Measurements from ENCODE around the gene GPS1. TPM values are rescaled to one million over a fixed set of nuclear protein-coding genes. Genes with fewer than 3 reads are reported as not detected.
A peak's percentile ranks its signal among the peaks of the same experiment; 100 is the strongest.
"Not testable (repeated sequence)": the region's sequence is repeated elsewhere in the genome, so short reads cannot be mapped to it uniquely, and the experiment has no call there.

The GPS1 gene
- total and polyA plus RNA-seq, 3 experiments from 2014 or later: 122 to 151 (median 125) TPM

- no peaks in the 10 kb centered on the region for H3K27me3 ChIP-seq (ENCODE audit: insufficient read depth, low read length, poor library complexity, severe bottlenecking)
- no peaks in the 10 kb centered on the region for H3K9me3 ChIP-seq (ENCODE audit: low read length)
- Mint-ChIP-seq H3K4me3 (peak within 1 kb of the TSS; percentile 82 to 97 (median 88)), H3K27me3 (no peaks in the 10 kb centered on the region), H3K36me3 (peaks cover 0 to 5% (median 0%) of the 10 kb centered on the region in 3 donors), H3K9me3 (no peaks in the 10 kb centered on the region), H3K4me1 (peaks cover 16 to 32% (median 22%) of the 10 kb centered on the region in 3 donors), H3K27ac (peak within 1 kb of the TSS; percentile 69 to 96 (median 85))
- H3K36me3 ChIP-seq (ENCODE audit: insufficient read depth, low read length): no peaks in the 10 kb centered on the region
- POLR2A ChIA-PET: interaction anchor here (0.7 to 1.6 kb wide), 9 partner anchors 14 to 255 kb away, joined by 3 to 15 read pairs (median 6); partner anchors contain the start of genes CENPX, DUS1L, FASN and GPS1
- H3K27ac ChIP-seq (ENCODE audit: low read depth, low read length): peak within 1 kb of the TSS; percentile 59
- DNase-seq: peak; percentile 92 to 96 (median 95)
- H3K4me3 ChIP-seq (ENCODE audit: low read length): peak within 1 kb of the TSS; percentile 65
- H3K4me1 ChIP-seq (ENCODE audit: insufficient read depth, low read length): peaks cover 16% of the 10 kb centered on the region
- CTCF ChIA-PET: interaction anchor here (0.6 to 2.3 kb wide), 22 partner anchors 8 to 335 kb away, joined by 3 to 23 read pairs (median 4); partner anchors contain the start of genes CCDC57, CENPX, GPS1 and LRRC45
These were observed 14.4 kb upstream of the GPS1 start, which contains the start of gene DCXR for GRCh38 chr17:82037092-82037888. TSS of gene DCXR (minus strand) at chr17:82037697. CDS start at chr17:82037682, 15 bp downstream.

- Mint-ChIP-seq H3K36me3 (peaks cover 0 to 5% (median 0%) of the 10 kb centered on the region in 3 donors), H3K4me3 (peak overlapping the region; percentile 82 to 97 (median 88)), H3K9me3 (no peaks in the 10 kb centered on the region), H3K4me1 (peaks cover 16 to 29% (median 22%) of the 10 kb centered on the region in 3 donors), H3K27ac (peak overlapping the region; percentile 69 to 96 (median 85)), H3K27me3 (no peaks in the 10 kb centered on the region)
- ChIA-PET POLR2A (interaction anchor here (0.7 to 1.6 kb wide), 9 partner anchors 13 to 255 kb away, joined by 3 to 15 read pairs (median 6); partner anchors contain the start of genes CENPX, DUS1L, FASN and GPS1), CTCF (interaction anchor here (0.6 to 2.3 kb wide), 22 partner anchors 8 to 335 kb away, joined by 3 to 23 read pairs (median 4); partner anchors contain the start of genes CCDC57, CENPX, GPS1 and LRRC45)
- Histone ChIP-seq H3K27me3 (ENCODE audit: insufficient read depth, low read length, poor library complexity, severe bottlenecking) (no peaks in the 10 kb centered on the region), H3K36me3 (ENCODE audit: insufficient read depth, low read length) (no peaks in the 10 kb centered on the region), H3K27ac (ENCODE audit: low read depth, low read length) (no peak overlapping the region), H3K9me3 (ENCODE audit: low read length) (no peaks in the 10 kb centered on the region), H3K4me3 (ENCODE audit: low read length) (peak overlapping the region; percentile 65), H3K4me1 (ENCODE audit: insufficient read depth, low read length) (peaks cover 16% of the 10 kb centered on the region)
- no peak for DNase-seq
These were observed 13.9 kb upstream of the GPS1 start for GRCh38 chr17:82037889-82038195.

GRCh38 chr17:82038796-82039409 is 12.8 kb upstream of the GPS1 start:
- H3K36me3 Mint-ChIP-seq; H3K27me3 ChIP-seq (ENCODE audit: insufficient read depth, low read length, poor library complexity, severe bottlenecking); H3K9me3 ChIP-seq (ENCODE audit: low read length); H3K9me3 Mint-ChIP-seq; DNase-seq; H3K27ac ChIP-seq (ENCODE audit: low read depth, low read length); H3K36me3 ChIP-seq (ENCODE audit: insufficient read depth, low read length); POLR2A ChIA-PET; H3K27me3 Mint-ChIP-seq; H3K4me3 ChIP-seq (ENCODE audit: low read length): not testable (repeated sequence)
- Mint-ChIP-seq H3K4me3 (peak overlapping the region in 3 of 7 donors; percentile 2 to 83 (median 5)), H3K27ac (peak overlapping the region in 1 of 8 donors; percentile 75), H3K4me1 (peaks cover 15 to 27% (median 22%) of the 10 kb centered on the region in 3 donors)
- CTCF ChIA-PET: interaction anchor here (1.3 to 2.3 kb wide), 5 partner anchors 9 to 67 kb away, joined by 3 to 23 read pairs (median 12); partner anchors contain the start of genes GPS1 and RFNG
- peaks cover 16% of the 10 kb centered on the region for H3K4me1 ChIP-seq (ENCODE audit: insufficient read depth, low read length)

GRCh38 chr17:82039695-82040299 is 11.9 kb upstream of the GPS1 start:
- Mint-ChIP-seq H3K27me3 (no peaks in the 10 kb centered on the region), H3K9me3 (no peaks in the 10 kb centered on the region), H3K27ac (peak overlapping the region in 1 of 8 donors; percentile 75), H3K4me1 (peaks cover 15 to 27% (median 22%) of the 10 kb centered on the region in 3 donors), H3K36me3 (peaks cover 0 to 5% (median 0%) of the 10 kb centered on the region in 3 donors), H3K4me3 (peak overlapping the region in 1 of 7 donors; percentile 49)
- POLR2A ChIA-PET: no interaction called here
- H3K27ac ChIP-seq (ENCODE audit: low read depth, low read length): no peak overlapping the region
- no peaks in the 10 kb centered on the region for H3K36me3 ChIP-seq (ENCODE audit: insufficient read depth, low read length)
- peaks cover 16% of the 10 kb centered on the region for H3K4me1 ChIP-seq (ENCODE audit: insufficient read depth, low read length)
- CTCF ChIA-PET: interaction anchor here (1.6 kb wide), 1 partner anchor 9 kb away, joined by 6 read pairs; no protein-coding TSS in a partner anchor
- H3K4me3 ChIP-seq (ENCODE audit: low read length): no peak overlapping the region
- H3K27me3 ChIP-seq (ENCODE audit: insufficient read depth, low read length, poor library complexity, severe bottlenecking): no peaks in the 10 kb centered on the region
- no peaks in the 10 kb centered on the region for H3K9me3 ChIP-seq (ENCODE audit: low read length)
- no peak for DNase-seq

- Histone ChIP-seq H3K9me3 (ENCODE audit: low read length) (no peaks in the 10 kb centered on the region), H3K36me3 (ENCODE audit: insufficient read depth, low read length) (no peaks in the 10 kb centered on the region), H3K27ac (ENCODE audit: low read depth, low read length) (no peak overlapping the region), H3K4me1 (ENCODE audit: insufficient read depth, low read length) (peaks cover 11% of the 10 kb centered on the region), H3K4me3 (ENCODE audit: low read length) (no peak overlapping the region), H3K27me3 (ENCODE audit: insufficient read depth, low read length, poor library complexity, severe bottlenecking) (no peaks in the 10 kb centered on the region)
- POLR2A ChIA-PET: no interaction called here
- CTCF ChIA-PET: interaction anchor here (1.6 kb wide), 1 partner anchor 11 kb away, joined by 6 read pairs; no protein-coding TSS in a partner anchor
- Mint-ChIP-seq H3K36me3 (peaks cover 0 to 1% (median 0%) of the 10 kb centered on the region in 3 donors), H3K9me3 (no peaks in the 10 kb centered on the region), H3K4me3 (no peak overlapping the region), H3K27me3 (no peaks in the 10 kb centered on the region), H3K27ac (peak overlapping the region in 1 of 8 donors; percentile 61), H3K4me1 (peaks cover 8 to 14% (median 12%) of the 10 kb centered on the region in 3 donors)
- DNase-seq: no peak
These were observed 10.4 kb upstream of the GPS1 start for GRCh38 chr17:82041144-82041814.

GRCh38 chr17:82042649-82043048 is 9.0 kb upstream of the GPS1 start:
- Mint-ChIP-seq H3K9me3 (no peaks in the 10 kb centered on the region), H3K36me3 (peaks cover 0 to 10% (median 2%) of the 10 kb centered on the region in 3 donors), H3K27ac (no peak overlapping the region), H3K4me3 (peak overlapping the region in 1 of 7 donors; percentile 49), H3K27me3 (no peaks in the 10 kb centered on the region), H3K4me1 (peaks cover 8 to 10% (median 9%) of the 10 kb centered on the region in 3 donors)
- no peak overlapping the region for H3K27ac ChIP-seq (ENCODE audit: low read depth, low read length)
- no peaks in the 10 kb centered on the region for H3K27me3 ChIP-seq (ENCODE audit: insufficient read depth, low read length, poor library complexity, severe bottlenecking)
- H3K4me3 ChIP-seq (ENCODE audit: low read length): no peak overlapping the region
- no peaks in the 10 kb centered on the region for H3K36me3 ChIP-seq (ENCODE audit: insufficient read depth, low read length)
- ChIA-PET POLR2A (no interaction called here), CTCF (no interaction called here)
- H3K4me1 ChIP-seq (ENCODE audit: insufficient read depth, low read length): peaks cover 4% of the 10 kb centered on the region
- H3K9me3 ChIP-seq (ENCODE audit: low read length): no peaks in the 10 kb centered on the region
- DNase-seq: no peak

GRCh38 chr17:82043507-82043906 is 8.2 kb upstream of the GPS1 start:
- Histone ChIP-seq H3K36me3 (ENCODE audit: insufficient read depth, low read length) (no peaks in the 10 kb centered on the region), H3K27me3 (ENCODE audit: insufficient read depth, low read length, poor library complexity, severe bottlenecking) (no peaks in the 10 kb centered on the region), H3K4me1 (ENCODE audit: insufficient read depth, low read length) (no peaks in the 10 kb centered on the region), H3K27ac (ENCODE audit: low read depth, low read length) (no peak overlapping the region), H3K4me3 (ENCODE audit: low read length) (no peak overlapping the region), H3K9me3 (ENCODE audit: low read length) (no peaks in the 10 kb centered on the region)
- Mint-ChIP-seq H3K4me3 (no peak overlapping the region), H3K27me3 (no peaks in the 10 kb centered on the region), H3K9me3 (no peaks in the 10 kb centered on the region), H3K27ac (no peak overlapping the region), H3K36me3 (peaks cover 0 to 13% (median 2%) of the 10 kb centered on the region in 3 donors), H3K4me1 (peaks cover 3 to 6% (median 5%) of the 10 kb centered on the region in 3 donors)
- no peak for DNase-seq
- ChIA-PET CTCF (no interaction called here), POLR2A (no interaction called here)

Measured in CD8-positive, alpha-beta memory T cell (primary cell).